Endothelial cell of umbilical vein (primary cell): Measurements from ENCODE around the gene KCNN3. TPM values are rescaled to one million over a fixed set of nuclear protein-coding genes. Genes with fewer than 3 reads are reported as not detected.

Source experiments
- BruUV-seq: library from RNA; stranded (reverse); fragments of 400-500 nt; replicated peaks from 2 replicates; lab custom pipeline; 2021; lab: Mats Ljungman, UMichigan
- CTCF ChIA-PET: fragments of 300-600, 350-600 bp; sonication (Branson Sonifier 250); formaldehyde crosslinking; loops from one replicate; lab custom pipeline; 2021; ENCODE audit warnings: antibody characterized with exemption, inconsistent platforms; lab: Charles Lee
- POLR2A ChIA-PET: fragments of 300-600, 350-600 bp; sonication (Branson Sonifier 250); formaldehyde crosslinking; loops from one replicate; lab custom pipeline; 2021; ENCODE audit warnings: antibody characterized with exemption, inconsistent platforms; lab: Charles Lee
- DNase-seq: peaks from one replicate; pipeline ENCODE4 v3.0.0-alpha.2; 2011; ENCODE audit warnings: low read depth, low spot score
- FAIRE-seq: peaks from 2 replicates; lab custom pipeline; 2011; peaks lifted over from hg19 to GRCh38; lab: Jason Lieb, UNC
- H2AFZ ChIP-seq: 2 replicates; pipeline ENCODE4 v1.6.0; 2012; ENCODE audit warnings: low read depth, low read length, control low read depth, inconsistent platforms
- H3K27ac ChIP-seq: 2 replicates; pipeline ENCODE4 v1.5.1; 2011; ENCODE audit warnings: low read depth, mild to moderate bottlenecking, control low read depth, low read length, moderate library complexity; ENCODE audit not compliant: insufficient read depth
- H3K27me3 ChIP-seq, 2 experiments: 2 replicates each; pipeline versions ENCODE4 v1.6.0 to v1.6.1; 2011; ENCODE audit warnings: low read length in 2 of 2, mixed read lengths in 1 of 2; ENCODE audit not compliant: control insufficient read depth in 2 of 2, insufficient read depth in 2 of 2
- H3K36me3 ChIP-seq, 2 experiments: 2 replicates in 1 of 2; 3 replicates in 1 of 2; pipeline ENCODE4 v1.5.1; 2011; ENCODE audit warnings: low read length in 2 of 2, mild to moderate bottlenecking in 1 of 2, moderate library complexity in 1 of 2; ENCODE audit not compliant: control insufficient read depth in 2 of 2, insufficient read depth in 2 of 2; ENCODE audit errors: extremely low read depth in 1 of 2
- H3K4me1 ChIP-seq: 3 replicates; pipeline ENCODE4 v1.5.1; 2011; ENCODE audit warnings: mild to moderate bottlenecking, low read length; ENCODE audit not compliant: control insufficient read depth, insufficient read depth; ENCODE audit errors: extremely low read depth
- H3K4me2 ChIP-seq: 2 replicates; pipeline ENCODE4 v1.6.1; 2011; ENCODE audit warnings: low read length, control low read depth, mixed read lengths; ENCODE audit not compliant: insufficient read depth
- H3K4me3 ChIP-seq, 3 experiments: fragments of 200-600 bp in 1 of 3; sonication (generic), shearing (Covaris generic) in 1 of 3; replicated peaks in 1 of 3; 2 replicates each; pipeline ENCODE4 v1.5.1; 2011 to 2016; ENCODE audit warnings: control low read depth in 3 of 3, low read length in 3 of 3, mild to moderate bottlenecking in 2 of 3, inconsistent platforms in 1 of 3, low read depth in 1 of 3, moderate library complexity in 1 of 3; ENCODE audit not compliant: insufficient read depth in 1 of 3
- H3K79me2 ChIP-seq: 2 replicates; pipeline ENCODE4 v1.6.0; 2012; ENCODE audit warnings: low read length, inconsistent platforms; ENCODE audit not compliant: control insufficient read depth, insufficient read depth
- H3K9ac ChIP-seq: replicated peaks from 2 replicates; pipeline ENCODE3; 2011; ENCODE audit warnings: low read length, control low read depth; ENCODE audit not compliant: insufficient read depth; ENCODE audit errors: extremely low read depth
- H3K9me1 ChIP-seq: replicated peaks from 3 replicates; pipeline ENCODE4 v1.6.0; 2011; ENCODE audit warnings: mild to moderate bottlenecking, low read length; ENCODE audit not compliant: control insufficient read depth, insufficient read depth; ENCODE audit errors: extremely low read depth
- H3K9me3 ChIP-seq: replicated peaks from 2 replicates; pipeline ENCODE4 v1.5.1; 2012; ENCODE audit warnings: low read length, inconsistent platforms; ENCODE audit not compliant: control insufficient read depth, insufficient read depth
- H4K20me1 ChIP-seq: replicated peaks from 2 replicates; pipeline ENCODE3; 2011; ENCODE audit warnings: mild to moderate bottlenecking, low read length; ENCODE audit not compliant: control insufficient read depth, insufficient read depth; ENCODE audit errors: extremely low read depth
- CTCF ChIP-seq, 2 donors: IDR thresholded peaks; 1 replicate in 1 of 2; 2 replicates in 1 of 2; pipeline ENCODE4 v1.5.1; 2011; ENCODE audit warnings: low read length in 2 of 2, mild to moderate bottlenecking in 2 of 2, moderate library complexity in 2 of 2, control low read depth in 1 of 2, inconsistent platforms in 1 of 2, low read depth in 1 of 2; ENCODE audit not compliant: insufficient read depth in 1 of 2; ENCODE audit errors: extremely low read depth in 1 of 2
- EZH2 ChIP-seq: IDR thresholded peaks from 2 replicates; pipeline ENCODE4 v1.6.1; 2012; ENCODE audit warnings: borderline replicate concordance, low read depth, mild to moderate bottlenecking, moderate library complexity, low read length, inconsistent platforms; ENCODE audit not compliant: severe bottlenecking
- FOS ChIP-seq: IDR thresholded peaks from 2 replicates; pipeline ENCODE4 v1.6.1; 2011; ENCODE audit warnings: mild to moderate bottlenecking, low read length, moderate library complexity, borderline replicate concordance; ENCODE audit not compliant: insufficient read depth
- GATA2 ChIP-seq: IDR thresholded peaks from 2 replicates; pipeline ENCODE4 v1.7.0; 2011; ENCODE audit warnings: low read depth, mild to moderate bottlenecking, moderate library complexity, mixed read lengths, low read length; ENCODE audit not compliant: insufficient read length, insufficient read depth
- JUN ChIP-seq: IDR thresholded peaks from 2 replicates; pipeline ENCODE4 v1.6.1; 2011; ENCODE audit warnings: borderline replicate concordance, low read depth; ENCODE audit not compliant: insufficient read length, insufficient read depth
- MAX ChIP-seq: IDR thresholded peaks from 2 replicates; pipeline ENCODE4 v1.6.1; 2011; ENCODE audit not compliant: insufficient read depth, insufficient read length
- MYC ChIP-seq: IDR thresholded peaks from one replicate; pipeline ENCODE4 v1.6.1; 2011; ENCODE audit warnings: mild to moderate bottlenecking, low read depth, low read length
- POLR2A ChIP-seq: IDR thresholded peaks from 2 replicates; pipeline ENCODE4 v1.6.1; 2012; ENCODE audit warnings: low read depth, mild to moderate bottlenecking, control low read depth, low read length
- POLR2AphosphoS5 ChIP-seq: IDR thresholded peaks from 2 replicates; pipeline ENCODE4 v1.6.1; 2012; ENCODE audit warnings: low read depth, mild to moderate bottlenecking, control low read depth, low read length, moderate library complexity; ENCODE audit not compliant: insufficient read depth
- dilution Hi-C: fragments of 300-500 bp; cut with MboI; formaldehyde crosslinking; loops from one replicate; pipeline ENCODE4 v1.15.0; 2019; ENCODE audit warnings: low sequenced_read_pairs; ENCODE audit not compliant: extremely low pct_ligation_motif_present
- intact Hi-C: fragments of 100-400 bp; cut with micrococcal nuclease; formaldehyde crosslinking; loops from one replicate; pipeline ENCODE4 v1.10.0; 2022
- polyA plus RNA-seq, 4 experiments: library from polyadenylated mRNA; depleted of rRNA in 3 of 4; stranded (reverse) in 3 of 4; unstranded in 1 of 4; fragments of >200 nt; gene quantifications; 2 replicates each; pipeline versions ENCODE4 v1.2.1 to v1.2.3, GENCODE V29; 2011 to 2012; ENCODE audit warnings: missing spikeins in 1 of 4
- total RNA-seq: library from RNA; stranded (reverse); gene quantifications from 2 replicates; pipeline ENCODE4 v1.2.3, GENCODE V29; 2021

KCNN3 gene
- total and polyA plus RNA-seq, 2 donors (not counting 3 experiments of a cell fraction or from before 2014, with no cell fraction given), result 0.91 to 1.1 TPM

- Histone ChIP-seq H3K9me3 (no peaks in the 10 kb centered on the region), H3K4me2 (no peak overlapping the region), H3K4me1 (peaks cover 11% of the 10 kb centered on the region), H3K27ac (no peak overlapping the region), H3K27me3 (no peaks in the 10 kb centered on the region), H4K20me1 (no peaks in the 10 kb centered on the region), H3K36me3 (no peaks in the 10 kb centered on the region), H2AFZ (no peak overlapping the region), H3K4me3 (no peak overlapping the region), H3K79me2 (no peaks in the 10 kb centered on the region), H3K9me1 (no peaks in the 10 kb centered on the region), H3K9ac (no peak overlapping the region)
- TF ChIP-seq POLR2AphosphoS5 (no peak), MYC (no peak), POLR2A (no peak), EZH2 (no peak), MAX (no peak), JUN (no peak), CTCF (IDR thresholded peaks at IDR 0.05; ENCODE audit: extremely low read depth in 1 of 2, insufficient read depth in 1 of 2, low read depth in 1 of 2, low read length in 2 of 2) (no peak), GATA2 (no peak), FOS (no peak)
- intact Hi-C loops, result loop anchor here (2.0 to 5.0 kb wide), 3 partner anchors 42 to 397 kb away; no protein-coding TSS in a partner anchor
- POLR2A ChIA-PET, result no interaction called here
- FAIRE-seq, result no peak
- CTCF ChIA-PET, result interaction anchor here (0.6 to 5.1 kb wide), 59 partner anchors 9 to 400 kb away, joined by 3 to 113 read pairs (median 4); partner anchors contain the start of genes CHRNB2, EFNA3, KCNN3 and PMVK
- dilution Hi-C loops, result no loop called here
- no peak for DNase-seq
- BruUV-seq, result no TSS peak
Measured at GRCh38 chr1:154879038-154879421, 8.9 kb upstream of the KCNN3 start.
